CD4-positive, alpha-beta T cell (primary cell): ENCODE measurements around the gene CDK15. TPM values are rescaled to one million over a fixed set of nuclear protein-coding genes. Genes with fewer than 3 reads are reported as not detected.
"Not testable (repeated sequence)": the region's sequence is repeated elsewhere in the genome, so short reads cannot be mapped to it uniquely, and the experiment has no call there.

Experiments
- ATAC-seq: fragments of 200-7000 bp; cut with Tn5 transposase; one replicate; pipeline ENCODE4 v1.10.0; 2022; ENCODE audit warnings: mild to moderate bottlenecking; ENCODE audit not compliant: poor library complexity
- CTCF ChIA-PET: fragments of 350-600 bp; sonication (Branson Sonifier 250); formaldehyde crosslinking; loops from one replicate; lab custom pipeline; 2021; ENCODE audit warnings: antibody characterized with exemption, inconsistent platforms; lab: Charles Lee
- POLR2A ChIA-PET: fragments of 350-600 bp; sonication (Branson Sonifier 250); formaldehyde crosslinking; loops from one replicate; lab custom pipeline; 2021; ENCODE audit warnings: antibody characterized with exemption, inconsistent platforms; lab: Charles Lee
- DNase-seq, 14 experiments: peaks; one replicate each; pipeline ENCODE4 v3.0.0-alpha.2; 2013 to 2020; ENCODE audit warnings: mixed read lengths in 2 of 14
- H3K27ac ChIP-seq, 2 donors: one replicate each; pipeline versions ENCODE4 v1.5.1 to v1.7.0; 2013; ENCODE audit warnings: low read length in 2 of 2, low read depth in 1 of 2, mild to moderate bottlenecking in 1 of 2
- H3K27me3 ChIP-seq, 2 experiments: 1 replicate in 1 of 2; 2 replicates in 1 of 2; pipeline versions ENCODE4 v1.6.1 to v1.7.0; 2013; ENCODE audit warnings: low read length in 2 of 2, control low read depth in 1 of 2, mild to moderate bottlenecking in 1 of 2, moderate library complexity in 1 of 2; ENCODE audit not compliant: insufficient read depth in 2 of 2, control insufficient read depth in 1 of 2
- H3K36me3 ChIP-seq: one replicate; pipeline ENCODE4 v1.6.1; 2013; ENCODE audit warnings: low read length, control low read depth; ENCODE audit not compliant: insufficient read depth
- H3K4me1 ChIP-seq: one replicate; pipeline ENCODE4 v1.6.1; 2013; ENCODE audit warnings: low read length, control low read depth; ENCODE audit not compliant: insufficient read depth
- H3K4me3 ChIP-seq: one replicate; pipeline ENCODE4 v1.5.1; 2013; ENCODE audit warnings: mild to moderate bottlenecking, low read length, moderate library complexity
- H3K9me3 ChIP-seq, 2 experiments: 1 replicate in 1 of 2; 2 replicates in 1 of 2; pipeline versions ENCODE4 v1.6.1 to v1.7.0; 2013; ENCODE audit warnings: low read length in 2 of 2, mild to moderate bottlenecking in 2 of 2, control low read depth in 1 of 2, moderate library complexity in 1 of 2; ENCODE audit not compliant: control insufficient read depth in 1 of 2, insufficient read depth in 1 of 2
- H3K27ac Mint-ChIP-seq: one replicate; pipeline ENCODE4 v1.8.0; 2020; ENCODE audit warnings: mixed read lengths
- H3K27me3 Mint-ChIP-seq: one replicate; pipeline ENCODE4 v1.8.0; 2021; ENCODE audit warnings: mixed read lengths
- H3K36me3 Mint-ChIP-seq: one replicate; pipeline ENCODE4 v1.8.0; 2021; ENCODE audit warnings: low read depth, mixed read lengths
- H3K4me1 Mint-ChIP-seq: one replicate; pipeline ENCODE4 v1.8.0; 2021; ENCODE audit warnings: low read depth, mixed read lengths
- H3K4me3 Mint-ChIP-seq: one replicate; pipeline ENCODE4 v1.8.0; 2020; ENCODE audit warnings: mild to moderate bottlenecking, mixed read lengths
- H3K9me3 Mint-ChIP-seq: one replicate; pipeline ENCODE4 v1.8.0; 2020; ENCODE audit warnings: mixed read lengths
- intact Hi-C, 2 experiments: fragments of 100-400 bp; cut with DNase I in 1 of 2; cut with micrococcal nuclease in 1 of 2; formaldehyde crosslinking; loops; one replicate each; pipeline versions ENCODE4 v1.15.1 to v1.9.0; 2023 to 2025; cut with DNase I, micrococcal nuclease
- total RNA-seq, 174 experiments: library from RNA in 2 of 174; stranded (reverse) in 2 of 174; gene quantifications; one replicate each; pipeline ENCODE4 v1.2.3 and lab custom pipeline; 2021 to 2026
- TF ChIP-seq, protein P1 (sequence below): fragments of 200-600 bp; IDR thresholded peaks from one replicate; pipeline ENCODE4 v1.8.0; 2022; ENCODE audit warnings: antibody characterized with exemption, mild to moderate bottlenecking

The CDK15 gene
- total RNA-seq, 2 experiments from 2014 or later: not detected

DNA sequence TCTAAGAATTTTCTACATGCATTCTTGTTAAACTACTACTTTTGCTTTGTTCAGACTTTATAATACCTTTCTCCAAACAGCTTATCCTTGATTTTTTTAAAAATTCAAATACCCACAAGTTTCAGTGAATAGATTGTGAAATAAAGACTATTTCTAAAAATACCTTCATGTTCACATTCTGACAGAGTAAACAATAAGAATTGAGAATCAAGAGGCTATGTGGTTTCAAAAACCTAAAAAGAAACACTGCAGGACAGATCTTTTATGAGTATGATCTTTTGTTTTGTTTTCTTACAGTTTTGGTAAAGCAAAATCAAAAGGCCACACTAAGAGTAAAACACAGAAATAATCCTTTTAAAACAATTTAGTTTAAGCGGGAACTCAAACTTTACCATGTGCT, 46.8 kb upstream of the CDK15 start:
- intact Hi-C loops: no loop called here
- Mint-ChIP-seq H3K36me3 (peaks cover 33% of the 10 kb centered on the region), H3K9me3 (no peaks in the 10 kb centered on the region), H3K27me3 (no peaks in the 10 kb centered on the region), H3K4me3 (no peak overlapping the region), H3K27ac (no peak overlapping the region), H3K4me1 (no peaks in the 10 kb centered on the region)
- H3K27me3 ChIP-seq: no peaks in the 10 kb centered on the region
- no peaks in the 10 kb centered on the region for H3K4me1 ChIP-seq
- CTCF ChIA-PET: no interaction called here
- no peak overlapping the region for H3K4me3 ChIP-seq
- peaks cover 26% of the 10 kb centered on the region for H3K36me3 ChIP-seq
- no peak overlapping the region for H3K27ac ChIP-seq
- POLR2A ChIA-PET: no interaction called here
- DNase-seq (no peak), ATAC-seq (no peak)
- no peaks in the 10 kb centered on the region for H3K9me3 ChIP-seq
- TF ChIP-seq, protein P1, sequence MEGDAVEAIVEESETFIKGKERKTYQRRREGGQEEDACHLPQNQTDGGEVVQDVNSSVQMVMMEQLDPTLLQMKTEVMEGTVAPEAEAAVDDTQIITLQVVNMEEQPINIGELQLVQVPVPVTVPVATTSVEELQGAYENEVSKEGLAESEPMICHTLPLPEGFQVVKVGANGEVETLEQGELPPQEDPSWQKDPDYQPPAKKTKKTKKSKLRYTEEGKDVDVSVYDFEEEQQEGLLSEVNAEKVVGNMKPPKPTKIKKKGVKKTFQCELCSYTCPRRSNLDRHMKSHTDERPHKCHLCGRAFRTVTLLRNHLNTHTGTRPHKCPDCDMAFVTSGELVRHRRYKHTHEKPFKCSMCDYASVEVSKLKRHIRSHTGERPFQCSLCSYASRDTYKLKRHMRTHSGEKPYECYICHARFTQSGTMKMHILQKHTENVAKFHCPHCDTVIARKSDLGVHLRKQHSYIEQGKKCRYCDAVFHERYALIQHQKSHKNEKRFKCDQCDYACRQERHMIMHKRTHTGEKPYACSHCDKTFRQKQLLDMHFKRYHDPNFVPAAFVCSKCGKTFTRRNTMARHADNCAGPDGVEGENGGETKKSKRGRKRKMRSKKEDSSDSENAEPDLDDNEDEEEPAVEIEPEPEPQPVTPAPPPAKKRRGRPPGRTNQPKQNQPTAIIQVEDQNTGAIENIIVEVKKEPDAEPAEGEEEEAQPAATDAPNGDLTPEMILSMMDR: no peak

DNA sequence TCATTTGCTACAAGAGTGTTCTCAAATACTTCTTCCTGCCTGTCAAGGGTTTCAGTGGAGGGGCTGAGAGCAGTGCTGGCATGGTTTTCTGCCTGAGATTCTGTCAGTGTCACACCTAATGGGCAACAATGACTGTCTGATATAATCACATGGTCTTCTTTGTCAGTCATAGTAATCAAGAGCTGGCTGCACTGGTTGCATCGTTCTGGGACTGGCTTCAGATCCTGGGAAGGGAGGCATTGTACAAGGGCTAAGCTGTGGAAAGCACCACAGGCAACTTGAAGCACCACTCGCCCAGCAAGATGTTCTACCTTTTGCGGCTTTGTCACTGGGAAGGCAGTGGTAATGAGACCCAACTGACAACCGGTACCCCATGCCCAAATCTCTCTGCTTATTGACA, 45.2 kb upstream of the CDK15 start:
- no peak overlapping the region for H3K4me3 ChIP-seq
- H3K9me3 ChIP-seq: no peaks in the 10 kb centered on the region
- Mint-ChIP-seq H3K4me3 (no peak overlapping the region), H3K27me3 (no peaks in the 10 kb centered on the region), H3K27ac (no peak overlapping the region), H3K9me3 (no peaks in the 10 kb centered on the region), H3K36me3 (peaks cover 40% of the 10 kb centered on the region), H3K4me1 (no peaks in the 10 kb centered on the region)
- TF ChIP-seq, protein P1: no peak
- POLR2A ChIA-PET: no interaction called here
- CTCF ChIA-PET: no interaction called here
- H3K27ac ChIP-seq: no peak overlapping the region
- DNase-seq (no peak), ATAC-seq (no peak)
- H3K36me3 ChIP-seq: peaks cover 26% of the 10 kb centered on the region
- H3K27me3 ChIP-seq: no peaks in the 10 kb centered on the region
- H3K4me1 ChIP-seq: no peaks in the 10 kb centered on the region
- intact Hi-C loops: no loop called here

DNA sequence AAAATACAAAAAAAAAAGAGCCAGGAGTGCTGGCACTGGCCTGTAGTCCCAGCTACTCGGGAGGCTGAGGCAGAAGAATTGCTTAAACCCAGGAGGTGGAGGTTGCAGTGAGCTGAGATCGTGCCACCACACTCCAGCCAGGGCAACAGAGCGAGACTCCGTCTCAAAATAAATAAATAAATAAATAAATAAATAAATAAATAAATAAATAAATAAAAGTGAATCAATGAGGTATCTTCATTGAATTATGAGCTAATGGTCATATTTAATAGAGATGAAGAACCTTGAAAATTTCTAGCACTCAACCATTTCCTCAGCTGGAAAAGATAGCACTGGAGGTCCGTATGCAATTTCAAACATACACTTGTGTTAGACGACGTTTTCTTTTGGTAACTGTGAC, 41.9 kb upstream of the CDK15 start:
- H3K27me3 Mint-ChIP-seq, H3K27ac Mint-ChIP-seq, H3K4me1 Mint-ChIP-seq, H3K9me3 ChIP-seq, H3K4me1 ChIP-seq, H3K27ac ChIP-seq, intact Hi-C loops, H3K27me3 ChIP-seq, H3K4me3 ChIP-seq, H3K9me3 Mint-ChIP-seq, ATAC-seq, DNase-seq, H3K4me3 Mint-ChIP-seq: not testable (repeated sequence)
- peaks cover 26% of the 10 kb centered on the region for H3K36me3 ChIP-seq
- peaks cover 36% of the 10 kb centered on the region for H3K36me3 Mint-ChIP-seq
- POLR2A ChIA-PET: interaction anchor here (1.4 kb wide), 1 partner anchor 16 kb away, joined by 3 read pairs; the partner anchor contains the start of gene ALS2
- CTCF ChIA-PET: interaction anchor here (1.0 kb wide), 1 partner anchor 16 kb away, joined by 3 read pairs; the partner anchor contains the start of gene ALS2

DNA sequence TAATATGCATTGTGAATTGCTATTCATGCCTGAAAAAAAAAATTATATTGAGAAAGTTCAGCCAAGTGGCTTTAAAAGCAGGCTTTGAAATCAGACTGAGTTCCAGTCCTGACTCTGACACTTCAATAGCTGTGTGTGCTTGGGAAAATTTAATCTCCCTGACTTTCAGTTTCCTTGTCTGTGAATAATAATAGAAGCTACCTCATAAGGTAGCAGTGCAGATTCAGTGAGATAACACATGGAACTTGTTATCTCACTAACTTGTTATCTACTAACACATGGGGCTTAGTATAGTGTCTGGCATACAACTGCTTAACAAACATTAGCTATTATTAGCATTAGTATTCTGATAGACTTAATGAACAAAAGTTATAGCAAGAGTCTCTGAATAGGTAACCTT, 40.5 kb upstream of the CDK15 start:
- intact Hi-C loops: no loop called here
- no peaks in the 10 kb centered on the region for H3K27me3 ChIP-seq
- no peak overlapping the region for H3K4me3 ChIP-seq
- no peaks in the 10 kb centered on the region for H3K4me1 Mint-ChIP-seq
- DNase-seq: no peak
- peaks cover 18% of the 10 kb centered on the region for H3K36me3 ChIP-seq
- H3K9me3 Mint-ChIP-seq: no peaks in the 10 kb centered on the region
- ATAC-seq: no peak
- no peak overlapping the region for H3K27ac ChIP-seq
- no peaks in the 10 kb centered on the region for H3K4me1 ChIP-seq
- no peaks in the 10 kb centered on the region for H3K9me3 ChIP-seq
- TF ChIP-seq, protein P1: no peak
- ChIA-PET CTCF (no interaction called here), POLR2A (no interaction called here)
- H3K36me3 Mint-ChIP-seq: peaks cover 36% of the 10 kb centered on the region
- H3K27ac Mint-ChIP-seq: no peak overlapping the region
- no peak overlapping the region for H3K4me3 Mint-ChIP-seq
- no peaks in the 10 kb centered on the region for H3K27me3 Mint-ChIP-seq
